ENCODE measurements around the gene DBN1. TPM values are rescaled to one million over a fixed set of nuclear protein-coding genes. Genes with fewer than 3 reads are reported as not detected.

Gene DBN1
- total and polyA plus RNA-seq, 2 donors (not counting 1 experiment from before 2014, with no cell fraction given) = 96.4 to 138 TPM

DNA sequence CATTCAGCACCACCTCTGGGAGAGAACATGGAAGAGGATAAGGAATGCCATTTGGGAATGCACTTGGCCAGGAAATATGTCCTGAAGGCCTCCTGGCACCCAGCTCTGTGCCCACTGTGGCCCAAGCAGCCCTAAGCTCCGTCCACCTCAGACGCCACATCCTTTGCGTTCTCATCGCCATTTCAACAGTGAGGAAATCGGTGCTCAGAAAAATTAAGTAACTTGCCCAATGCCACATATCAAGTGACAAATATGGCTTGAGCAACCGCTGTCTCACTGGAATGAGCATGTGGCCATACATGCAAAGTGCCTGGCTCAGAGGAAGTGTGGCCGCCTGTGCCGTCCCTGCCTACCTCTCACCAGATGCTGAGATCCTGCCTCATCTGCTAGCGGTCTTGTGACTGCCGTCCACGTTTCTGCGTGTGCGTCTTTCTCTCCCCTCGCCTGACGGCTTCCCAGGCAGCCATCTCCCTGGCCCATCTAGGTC, 37.2 kb upstream of the DBN1 start:
- peaks cover 40% of the 10 kb centered on the region for H3K36me3 ChIP-seq (ENCODE audit: control insufficient read depth, insufficient read depth, low read length)
- TF ChIP-seq, protein P1, sequence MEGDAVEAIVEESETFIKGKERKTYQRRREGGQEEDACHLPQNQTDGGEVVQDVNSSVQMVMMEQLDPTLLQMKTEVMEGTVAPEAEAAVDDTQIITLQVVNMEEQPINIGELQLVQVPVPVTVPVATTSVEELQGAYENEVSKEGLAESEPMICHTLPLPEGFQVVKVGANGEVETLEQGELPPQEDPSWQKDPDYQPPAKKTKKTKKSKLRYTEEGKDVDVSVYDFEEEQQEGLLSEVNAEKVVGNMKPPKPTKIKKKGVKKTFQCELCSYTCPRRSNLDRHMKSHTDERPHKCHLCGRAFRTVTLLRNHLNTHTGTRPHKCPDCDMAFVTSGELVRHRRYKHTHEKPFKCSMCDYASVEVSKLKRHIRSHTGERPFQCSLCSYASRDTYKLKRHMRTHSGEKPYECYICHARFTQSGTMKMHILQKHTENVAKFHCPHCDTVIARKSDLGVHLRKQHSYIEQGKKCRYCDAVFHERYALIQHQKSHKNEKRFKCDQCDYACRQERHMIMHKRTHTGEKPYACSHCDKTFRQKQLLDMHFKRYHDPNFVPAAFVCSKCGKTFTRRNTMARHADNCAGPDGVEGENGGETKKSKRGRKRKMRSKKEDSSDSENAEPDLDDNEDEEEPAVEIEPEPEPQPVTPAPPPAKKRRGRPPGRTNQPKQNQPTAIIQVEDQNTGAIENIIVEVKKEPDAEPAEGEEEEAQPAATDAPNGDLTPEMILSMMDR (conservative IDR thresholded peaks at IDR 0.05 in 1 of 2, IDR thresholded peaks at IDR 0.05 in 1 of 2; ENCODE audit: low read depth in 1 of 2, low read length in 2 of 2) = no peak
- no peak for TF ChIP-seq EZH2 (IDR thresholded peaks at IDR 0.05; ENCODE audit: low read length, missing control alignments)

DNA sequence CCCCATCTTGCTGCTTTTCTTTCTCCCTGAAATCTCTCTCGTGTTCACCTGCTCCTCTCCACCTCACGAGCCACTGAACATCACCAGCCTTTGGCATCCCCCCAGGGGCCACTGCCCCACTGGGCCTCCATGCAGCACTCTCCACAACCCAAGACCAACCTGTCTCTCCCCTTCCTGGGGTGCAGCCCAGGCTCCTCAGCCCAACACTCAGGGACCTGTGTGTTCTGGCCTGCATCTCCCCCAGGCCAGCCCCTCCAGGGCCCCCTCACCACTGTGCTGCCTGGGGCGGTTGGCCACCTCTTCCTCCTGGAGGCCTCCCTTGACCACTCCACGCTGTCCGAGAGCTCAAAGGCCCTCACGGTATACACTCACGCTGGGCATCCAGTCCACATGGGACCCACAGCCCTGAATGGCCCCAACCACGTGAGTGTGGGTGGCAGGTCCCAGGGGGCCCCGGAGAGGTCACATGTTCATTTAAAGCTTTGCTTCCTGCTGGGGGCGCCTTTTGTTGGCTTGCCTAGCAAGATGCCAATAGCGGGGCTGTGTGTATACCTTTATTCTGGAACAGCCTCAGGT, 36.6 kb upstream of the DBN1 start:
- no peak overlapping the region for H2AFZ ChIP-seq (ENCODE audit: low read length)
- no peak for TF ChIP-seq EZH2 (IDR thresholded peaks at IDR 0.05; ENCODE audit: low read length, missing control alignments)
- H3K9me3 ChIP-seq (ENCODE audit: control insufficient read depth, insufficient read depth, low read depth, low read length) = no peaks in the 10 kb centered on the region
- no peak for DNase-seq (ENCODE audit: low read depth in 2 of 2)
- H3K4me1 ChIP-seq (ENCODE audit: control insufficient read depth, extremely low read depth, insufficient read depth, low read length) = no peaks in the 10 kb centered on the region
- H3K27ac ChIP-seq (ENCODE audit: insufficient read depth, low read length) = no peak overlapping the region
- peaks cover 4% of the 10 kb centered on the region for H3K79me2 ChIP-seq (ENCODE audit: control insufficient read depth, insufficient read depth, low read length)
- no peaks in the 10 kb centered on the region for H4K20me1 ChIP-seq (ENCODE audit: control insufficient read depth, extremely low read depth, insufficient read depth, low read length)
- no peak overlapping the region for H3K4me3 ChIP-seq (replicated peaks in 1 of 4; ENCODE audit: control extremely low read depth in 1 of 4, insufficient read depth in 1 of 4, low read depth in 3 of 4, low read length in 4 of 4)
- H3K36me3 ChIP-seq (ENCODE audit: control insufficient read depth, insufficient read depth, low read length) = peaks cover 40% of the 10 kb centered on the region
- no peak overlapping the region for H3K4me2 ChIP-seq (ENCODE audit: extremely low read depth, insufficient read depth, low read length)
- no peak overlapping the region for H3K9ac ChIP-seq (ENCODE audit: insufficient read depth, low read length)
- H3K27me3 ChIP-seq (ENCODE audit: control insufficient read depth, insufficient read depth, low read length) = no peaks in the 10 kb centered on the region

More for the DNA sequence above, 37.2 kb upstream of the DBN1 start:
- H3K4me2 ChIP-seq (ENCODE audit: extremely low read depth, insufficient read depth, low read length) = no peak overlapping the region
- H3K4me1 ChIP-seq (ENCODE audit: control insufficient read depth, extremely low read depth, insufficient read depth, low read length) = peaks cover 3% of the 10 kb centered on the region
- H3K27me3 ChIP-seq (ENCODE audit: control insufficient read depth, insufficient read depth, low read length) = no peaks in the 10 kb centered on the region
- H4K20me1 ChIP-seq (ENCODE audit: control insufficient read depth, extremely low read depth, insufficient read depth, low read length) = no peaks in the 10 kb centered on the region
- H2AFZ ChIP-seq (ENCODE audit: low read length) = no peak overlapping the region
- no peak overlapping the region for H3K9ac ChIP-seq (ENCODE audit: insufficient read depth, low read length)
- H3K9me3 ChIP-seq (ENCODE audit: control insufficient read depth, insufficient read depth, low read depth, low read length) = no peaks in the 10 kb centered on the region
- H3K4me3 ChIP-seq (replicated peaks in 1 of 4; ENCODE audit: control extremely low read depth in 1 of 4, insufficient read depth in 1 of 4, low read depth in 3 of 4, low read length in 4 of 4) = no peak overlapping the region
- no peak overlapping the region for H3K27ac ChIP-seq (ENCODE audit: insufficient read depth, low read length)
- no peak for DNase-seq (ENCODE audit: low read depth in 2 of 2)
- peaks cover 10% of the 10 kb centered on the region for H3K79me2 ChIP-seq (ENCODE audit: control insufficient read depth, insufficient read depth, low read length)

DNA sequence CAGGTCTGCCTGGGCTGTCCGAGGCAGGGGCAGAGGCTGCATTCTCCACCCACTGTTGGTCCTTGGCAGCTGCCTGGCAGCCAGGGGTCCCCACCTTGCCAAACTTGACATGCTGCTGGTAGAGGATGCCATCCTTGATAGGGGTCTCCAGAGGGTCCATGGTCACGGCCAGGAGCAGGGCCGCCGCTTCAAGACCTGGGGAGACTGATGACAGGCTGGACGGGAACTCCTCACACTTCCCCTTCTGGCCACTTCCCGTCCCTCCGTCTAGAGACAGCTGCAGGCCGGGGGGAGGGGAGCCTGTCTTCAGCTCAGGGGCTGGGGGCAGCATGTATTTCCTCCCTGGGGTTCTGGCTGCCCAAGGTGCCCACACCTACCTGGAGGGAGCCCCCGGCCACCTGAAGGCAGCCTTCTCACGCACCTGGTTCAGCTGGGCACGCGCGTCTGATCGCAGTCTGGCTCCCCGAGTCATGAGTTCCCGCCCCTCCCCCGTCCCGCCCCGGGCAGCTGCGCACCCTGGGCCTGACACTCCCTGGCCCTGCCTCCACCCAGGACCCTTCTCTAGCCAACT, 36.0 kb upstream of the DBN1 start, which contains the start of gene DOK3:
TSS of gene DOK3 (minus strand) at position 446 of the 571 bp plus-strand sequence. CDS start at position 160, 286 bp downstream.
- Histone ChIP-seq H2AFZ (ENCODE audit: low read length) (no peak within 1 kb of the TSS), H3K79me2 (ENCODE audit: control insufficient read depth, insufficient read depth, low read length) (no peaks in the 10 kb centered on the region), H3K4me1 (ENCODE audit: control insufficient read depth, extremely low read depth, insufficient read depth, low read length) (no peaks in the 10 kb centered on the region), H3K27me3 (ENCODE audit: control insufficient read depth, insufficient read depth, low read length) (no peaks in the 10 kb centered on the region), H3K36me3 (ENCODE audit: control insufficient read depth, insufficient read depth, low read length) (peaks cover 35% of the 10 kb centered on the region), H4K20me1 (ENCODE audit: control insufficient read depth, extremely low read depth, insufficient read depth, low read length) (no peaks in the 10 kb centered on the region), H3K27ac (ENCODE audit: insufficient read depth, low read length) (no peak within 1 kb of the TSS), H3K9ac (ENCODE audit: insufficient read depth, low read length) (no peak within 1 kb of the TSS), H3K4me3 (replicated peaks in 1 of 4; ENCODE audit: control extremely low read depth in 1 of 4, insufficient read depth in 1 of 4, low read depth in 3 of 4, low read length in 4 of 4) (no peak within 1 kb of the TSS), H3K9me3 (ENCODE audit: control insufficient read depth, insufficient read depth, low read depth, low read length) (no peaks in the 10 kb centered on the region), H3K4me2 (ENCODE audit: extremely low read depth, insufficient read depth, low read length) (no peak within 1 kb of the TSS)
- TF ChIP-seq EZH2 (IDR thresholded peaks at IDR 0.05; ENCODE audit: low read length, missing control alignments) = no peak
- TF ChIP-seq, protein P1 (conservative IDR thresholded peaks at IDR 0.05 in 1 of 2, IDR thresholded peaks at IDR 0.05 in 1 of 2; ENCODE audit: low read depth in 1 of 2, low read length in 2 of 2) = no peak
- DNase-seq (ENCODE audit: low read depth in 2 of 2) = no peak

Measured in fibroblast of lung (primary cell).